HCT116 (cell line): Measurements from ENCODE around the gene ABCB8. TPM values are rescaled to one million over a fixed set of nuclear protein-coding genes. Genes with fewer than 3 reads are reported as not detected.

Experiments used
- ATAC-seq: fragments of 200-7000 bp; cut with Tn5 transposase; 2 replicates; pipeline ENCODE4 v1.9.1; 2020; ENCODE audit warnings: mild to moderate bottlenecking, moderate library complexity
- BruUV-seq: library from RNA; stranded (reverse); fragments of 400-500 nt; replicated peaks from 2 replicates; lab custom pipeline; 2021; lab: Mats Ljungman, UMichigan
- CTCF ChIA-PET: fragments of 300-600 bp; sonication (Branson Sonifier 250); formaldehyde crosslinking; loops from one replicate; lab custom pipeline; 2021; ENCODE audit warnings: antibody characterized with exemption; lab: Charles Lee
- POLR2A ChIA-PET: fragments of 300-600, 350-600 bp; sonication (Branson Sonifier 250); formaldehyde crosslinking; loops from one replicate; lab custom pipeline; 2021; ENCODE audit warnings: antibody characterized with exemption; lab: Charles Lee
- RAD21 ChIA-PET, 2 experiments: fragments of 300-600 bp; sonication (Branson Sonifier 250); formaldehyde crosslinking; loops; one replicate each; lab custom pipeline; 2023; ENCODE audit warnings: low total read pairs in 2 of 2; ENCODE audit not compliant: uncharacterized antibody in 2 of 2, unreplicated experiment in 2 of 2, low non-redundant PET in 1 of 2; lab: Charles Lee
- DNase-seq: peaks from one replicate; pipeline ENCODE4 v3.0.0-alpha.2; 2010; ENCODE audit warnings: low read depth, low spot score
- H2AFZ ChIP-seq: fragments of 200-600 bp; shearing (Covaris generic), sonication (generic); 2 replicates; pipeline ENCODE4 v1.6.1; 2017; ENCODE audit warnings: low read depth, mixed run types, mixed read lengths, antibody characterized with exemption, low read length; ENCODE audit not compliant: poor library complexity, severe bottlenecking
- H3K27ac ChIP-seq: 2 replicates; pipeline ENCODE4 v1.5.1; 2012; ENCODE audit warnings: low read depth, low read length
- H3K27me3 ChIP-seq: fragments of 200-600 bp; sonication (generic); 2 replicates; pipeline ENCODE4 v1.6.1; 2016; ENCODE audit warnings: mixed run types, low read length, mixed read lengths; ENCODE audit not compliant: insufficient read depth
- H3K36me3 ChIP-seq, 2 experiments: fragments of 200-500 bp in 1 of 2; fragments of 200-600 bp in 1 of 2; sonication (Bioruptor generic) in 1 of 2; sonication (generic) in 1 of 2; 2 replicates each; pipeline versions ENCODE4 v1.5.1 to v1.6.1; 2014 to 2016; ENCODE audit warnings: low read length in 2 of 2, inconsistent platforms in 1 of 2, mixed read lengths in 1 of 2, mixed run types in 1 of 2; ENCODE audit not compliant: insufficient read depth in 2 of 2, control insufficient read depth in 1 of 2
- H3K4me1 ChIP-seq, 2 experiments: fragments of 200-600 bp in 1 of 2; sonication (generic) in 1 of 2; 2 replicates each; pipeline versions ENCODE4 v1.5.1 to v1.6.1; 2012 to 2017; ENCODE audit warnings: low read length in 2 of 2, inconsistent platforms in 1 of 2, mild to moderate bottlenecking in 1 of 2, mixed read lengths in 1 of 2, mixed run types in 1 of 2, moderate library complexity in 1 of 2; ENCODE audit not compliant: insufficient read depth in 2 of 2, control insufficient read depth in 1 of 2
- H3K4me2 ChIP-seq: fragments of 200-600 bp; sonication (generic); 2 replicates; pipeline ENCODE4 v1.6.1; 2017; ENCODE audit warnings: mixed run types, low read length, mixed read lengths
- H3K4me3 ChIP-seq, 2 experiments: fragments of 200-600 bp in 1 of 2; sonication (generic) in 1 of 2; replicated peaks in 1 of 2; 2 replicates each; pipeline ENCODE4 v1.5.1; 2011 to 2016; ENCODE audit warnings: low read length in 2 of 2, control low read depth in 1 of 2, low read depth in 1 of 2, mild to moderate bottlenecking in 1 of 2, mixed read lengths in 1 of 2, mixed run types in 1 of 2
- H3K79me2 ChIP-seq: fragments of 200-600 bp; sonication (generic); 2 replicates; pipeline ENCODE4 v1.6.1; 2017; ENCODE audit warnings: mild to moderate bottlenecking, mixed run types, low read length, moderate library complexity, mixed read lengths; ENCODE audit not compliant: insufficient read depth
- H3K9ac ChIP-seq: fragments of 200-600 bp; sonication (generic); 2 replicates; pipeline ENCODE4 v1.6.1; 2016; ENCODE audit warnings: low read length, mixed read lengths
- H3K9me2 ChIP-seq: fragments of 200-600 bp; sonication (generic), shearing (Covaris generic); 2 replicates; pipeline ENCODE4 v1.6.1; 2017; ENCODE audit warnings: mixed run types, mild to moderate bottlenecking, moderate library complexity; ENCODE audit not compliant: insufficient read depth
- H3K9me3 ChIP-seq, 2 experiments: fragments of 200-500 bp in 1 of 2; fragments of 200-600 bp in 1 of 2; sonication (Bioruptor generic) in 1 of 2; sonication (generic) in 1 of 2; 2 replicates each; pipeline ENCODE4 v1.6.1; 2014 to 2017; ENCODE audit warnings: low read length in 2 of 2, mixed read lengths in 2 of 2, inconsistent platforms in 1 of 2, low read depth in 1 of 2, mild to moderate bottlenecking in 1 of 2, mixed run types in 1 of 2, moderate library complexity in 1 of 2; ENCODE audit not compliant: control insufficient read depth in 1 of 2, insufficient read depth in 1 of 2
- H4K20me1 ChIP-seq: fragments of 200-600 bp; sonication (generic), shearing (Covaris generic); 2 replicates; pipeline ENCODE4 v1.6.1; 2017; ENCODE audit warnings: mixed run types, mild to moderate bottlenecking, moderate library complexity; ENCODE audit not compliant: insufficient read depth
- ATF3 ChIP-seq: IDR thresholded peaks from 2 replicates; pipeline ENCODE4 v1.6.1; 2012
- EZH2phosphoT487 ChIP-seq: fragments of 200-600 bp; IDR thresholded peaks from 2 replicates; pipeline ENCODE4 v1.6.1; 2018; ENCODE audit warnings: antibody characterized with exemption, borderline replicate concordance
- FOSL1 ChIP-seq: IDR thresholded peaks from 2 replicates; pipeline ENCODE4 v1.6.1; 2012; ENCODE audit warnings: low read depth
- SP1 ChIP-seq: IDR thresholded peaks from 2 replicates; pipeline ENCODE4 v1.6.1; 2012; ENCODE audit warnings: low read depth
- TCF7L2 ChIP-seq: IDR thresholded peaks from 2 replicates; pipeline ENCODE4 v1.7.0; 2011; ENCODE audit warnings: borderline replicate concordance, inconsistent platforms; ENCODE audit not compliant: insufficient read depth, insufficient read length; ENCODE audit errors: extremely low read depth
- intact Hi-C: fragments of 100-400 bp; cut with micrococcal nuclease; formaldehyde crosslinking; loops from 2 replicates; pipeline ENCODE4 v1.10.0; 2022
- total RNA-seq: library from RNA; stranded (reverse); gene quantifications from one replicate; pipeline ENCODE4 v1.2.1, GENCODE V29; 2021; ENCODE audit not compliant: unreplicated experiment
- TF ChIP-seq, protein P1 (sequence below): IDR thresholded peaks from 2 replicates; pipeline ENCODE4 v1.6.1; 2011; ENCODE audit warnings: mild to moderate bottlenecking, low read length, moderate library complexity; ENCODE audit not compliant: insufficient replicate concordance; ENCODE audit errors: extremely low read depth
- TF ChIP-seq, protein P2 (sequence below): IDR thresholded peaks from 2 replicates; pipeline ENCODE4 v1.6.1; 2012; ENCODE audit warnings: low read depth

The ABCB8 gene
- total RNA-seq, 1 experiment from 2014 or later: 55.2 TPM

GRCh38 chr7:150982351-150982750, 45.9 kb upstream of the ABCB8 start:
- no TSS peak for BruUV-seq
- ChIA-PET POLR2A (no interaction called here), RAD21 (no interaction called here), CTCF (no interaction called here)
- Histone ChIP-seq H4K20me1 (no peaks in the 10 kb centered on the region), H3K9ac (no peak overlapping the region), H3K36me3 (no peaks in the 10 kb centered on the region), H2AFZ (no peak overlapping the region), H3K9me3 (no peaks in the 10 kb centered on the region), H3K4me1 (peaks cover 10 to 21% of the 10 kb centered on the region in 2 experiments; a peak in 3 of 4 replicates), H3K27me3 (peaks cover 40% of the 10 kb centered on the region; the same call in 1 of the 2 replicates), H3K27ac (no peak overlapping the region), H3K9me2 (no peaks in the 10 kb centered on the region), H3K4me3 (no peak overlapping the region), H3K79me2 (no peaks in the 10 kb centered on the region), H3K4me2 (no peak overlapping the region)
- no peak for DNase-seq
- intact Hi-C loops: no loop called here
- TF ChIP-seq, protein P1, sequence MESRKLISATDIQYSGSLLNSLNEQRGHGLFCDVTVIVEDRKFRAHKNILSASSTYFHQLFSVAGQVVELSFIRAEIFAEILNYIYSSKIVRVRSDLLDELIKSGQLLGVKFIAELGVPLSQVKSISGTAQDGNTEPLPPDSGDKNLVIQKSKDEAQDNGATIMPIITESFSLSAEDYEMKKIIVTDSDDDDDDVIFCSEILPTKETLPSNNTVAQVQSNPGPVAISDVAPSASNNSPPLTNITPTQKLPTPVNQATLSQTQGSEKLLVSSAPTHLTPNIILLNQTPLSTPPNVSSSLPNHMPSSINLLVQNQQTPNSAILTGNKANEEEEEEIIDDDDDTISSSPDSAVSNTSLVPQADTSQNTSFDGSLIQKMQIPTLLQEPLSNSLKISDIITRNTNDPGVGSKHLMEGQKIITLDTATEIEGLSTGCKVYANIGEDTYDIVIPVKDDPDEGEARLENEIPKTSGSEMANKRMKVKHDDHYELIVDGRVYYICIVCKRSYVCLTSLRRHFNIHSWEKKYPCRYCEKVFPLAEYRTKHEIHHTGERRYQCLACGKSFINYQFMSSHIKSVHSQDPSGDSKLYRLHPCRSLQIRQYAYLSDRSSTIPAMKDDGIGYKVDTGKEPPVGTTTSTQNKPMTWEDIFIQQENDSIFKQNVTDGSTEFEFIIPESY: no peak
- ATAC-seq: no peak

GRCh38 chr7:150983893-150984368, 44.3 kb upstream of the ABCB8 start:
- no peaks in the 10 kb centered on the region for H3K9me2 ChIP-seq
- H3K9ac ChIP-seq: no peak overlapping the region
- no peaks in the 10 kb centered on the region for H3K79me2 ChIP-seq
- ChIA-PET RAD21 (no interaction called here), POLR2A (no interaction called here), CTCF (no interaction called here)
- DNase-seq (no peak), ATAC-seq (no peak)
- no peak overlapping the region for H2AFZ ChIP-seq
- intact Hi-C loops: no loop called here
- H3K4me2 ChIP-seq: no peak overlapping the region
- H3K27me3 ChIP-seq: peaks cover 40% of the 10 kb centered on the region; the same call in 1 of the 2 replicates
- H4K20me1 ChIP-seq: no peaks in the 10 kb centered on the region
- H3K4me3 ChIP-seq: no peak overlapping the region
- no peak overlapping the region for H3K27ac ChIP-seq
- peaks cover 0 to 8% of the 10 kb centered on the region in 2 experiments; a peak in 1 of 4 replicates for H3K9me3 ChIP-seq
- BruUV-seq: no TSS peak
- H3K36me3 ChIP-seq: no peaks in the 10 kb centered on the region
- peaks cover 3 to 12% of the 10 kb centered on the region in 2 experiments; a peak in 3 of 4 replicates for H3K4me1 ChIP-seq
- TF ChIP-seq, protein P1: no peak
- TF ChIP-seq FOSL1: no peak
- no peak for TF ChIP-seq EZH2phosphoT487
- no peak for TF ChIP-seq TCF7L2
- TF ChIP-seq, protein P2, sequence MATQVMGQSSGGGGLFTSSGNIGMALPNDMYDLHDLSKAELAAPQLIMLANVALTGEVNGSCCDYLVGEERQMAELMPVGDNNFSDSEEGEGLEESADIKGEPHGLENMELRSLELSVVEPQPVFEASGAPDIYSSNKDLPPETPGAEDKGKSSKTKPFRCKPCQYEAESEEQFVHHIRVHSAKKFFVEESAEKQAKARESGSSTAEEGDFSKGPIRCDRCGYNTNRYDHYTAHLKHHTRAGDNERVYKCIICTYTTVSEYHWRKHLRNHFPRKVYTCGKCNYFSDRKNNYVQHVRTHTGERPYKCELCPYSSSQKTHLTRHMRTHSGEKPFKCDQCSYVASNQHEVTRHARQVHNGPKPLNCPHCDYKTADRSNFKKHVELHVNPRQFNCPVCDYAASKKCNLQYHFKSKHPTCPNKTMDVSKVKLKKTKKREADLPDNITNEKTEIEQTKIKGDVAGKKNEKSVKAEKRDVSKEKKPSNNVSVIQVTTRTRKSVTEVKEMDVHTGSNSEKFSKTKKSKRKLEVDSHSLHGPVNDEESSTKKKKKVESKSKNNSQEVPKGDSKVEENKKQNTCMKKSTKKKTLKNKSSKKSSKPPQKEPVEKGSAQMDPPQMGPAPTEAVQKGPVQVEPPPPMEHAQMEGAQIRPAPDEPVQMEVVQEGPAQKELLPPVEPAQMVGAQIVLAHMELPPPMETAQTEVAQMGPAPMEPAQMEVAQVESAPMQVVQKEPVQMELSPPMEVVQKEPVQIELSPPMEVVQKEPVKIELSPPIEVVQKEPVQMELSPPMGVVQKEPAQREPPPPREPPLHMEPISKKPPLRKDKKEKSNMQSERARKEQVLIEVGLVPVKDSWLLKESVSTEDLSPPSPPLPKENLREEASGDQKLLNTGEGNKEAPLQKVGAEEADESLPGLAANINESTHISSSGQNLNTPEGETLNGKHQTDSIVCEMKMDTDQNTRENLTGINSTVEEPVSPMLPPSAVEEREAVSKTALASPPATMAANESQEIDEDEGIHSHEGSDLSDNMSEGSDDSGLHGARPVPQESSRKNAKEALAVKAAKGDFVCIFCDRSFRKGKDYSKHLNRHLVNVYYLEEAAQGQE: no peak
- TF ChIP-seq ATF3: no peak
- no peak for TF ChIP-seq SP1
